ENCODE data around the gene EIF3C.
"Not testable (repeated sequence)": the region's sequence is repeated elsewhere in the genome, so short reads cannot be mapped to it uniquely, and the experiment has no call there.

The EIF3C gene, protein sequence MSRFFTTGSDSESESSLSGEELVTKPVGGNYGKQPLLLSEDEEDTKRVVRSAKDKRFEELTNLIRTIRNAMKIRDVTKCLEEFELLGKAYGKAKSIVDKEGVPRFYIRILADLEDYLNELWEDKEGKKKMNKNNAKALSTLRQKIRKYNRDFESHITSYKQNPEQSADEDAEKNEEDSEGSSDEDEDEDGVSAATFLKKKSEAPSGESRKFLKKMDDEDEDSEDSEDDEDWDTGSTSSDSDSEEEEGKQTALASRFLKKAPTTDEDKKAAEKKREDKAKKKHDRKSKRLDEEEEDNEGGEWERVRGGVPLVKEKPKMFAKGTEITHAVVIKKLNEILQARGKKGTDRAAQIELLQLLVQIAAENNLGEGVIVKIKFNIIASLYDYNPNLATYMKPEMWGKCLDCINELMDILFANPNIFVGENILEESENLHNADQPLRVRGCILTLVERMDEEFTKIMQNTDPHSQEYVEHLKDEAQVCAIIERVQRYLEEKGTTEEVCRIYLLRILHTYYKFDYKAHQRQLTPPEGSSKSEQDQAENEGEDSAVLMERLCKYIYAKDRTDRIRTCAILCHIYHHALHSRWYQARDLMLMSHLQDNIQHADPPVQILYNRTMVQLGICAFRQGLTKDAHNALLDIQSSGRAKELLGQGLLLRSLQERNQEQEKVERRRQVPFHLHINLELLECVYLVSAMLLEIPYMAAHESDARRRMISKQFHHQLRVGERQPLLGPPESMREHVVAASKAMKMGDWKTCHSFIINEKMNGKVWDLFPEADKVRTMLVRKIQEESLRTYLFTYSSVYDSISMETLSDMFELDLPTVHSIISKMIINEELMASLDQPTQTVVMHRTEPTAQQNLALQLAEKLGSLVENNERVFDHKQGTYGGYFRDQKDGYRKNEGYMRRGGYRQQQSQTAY

DNA sequence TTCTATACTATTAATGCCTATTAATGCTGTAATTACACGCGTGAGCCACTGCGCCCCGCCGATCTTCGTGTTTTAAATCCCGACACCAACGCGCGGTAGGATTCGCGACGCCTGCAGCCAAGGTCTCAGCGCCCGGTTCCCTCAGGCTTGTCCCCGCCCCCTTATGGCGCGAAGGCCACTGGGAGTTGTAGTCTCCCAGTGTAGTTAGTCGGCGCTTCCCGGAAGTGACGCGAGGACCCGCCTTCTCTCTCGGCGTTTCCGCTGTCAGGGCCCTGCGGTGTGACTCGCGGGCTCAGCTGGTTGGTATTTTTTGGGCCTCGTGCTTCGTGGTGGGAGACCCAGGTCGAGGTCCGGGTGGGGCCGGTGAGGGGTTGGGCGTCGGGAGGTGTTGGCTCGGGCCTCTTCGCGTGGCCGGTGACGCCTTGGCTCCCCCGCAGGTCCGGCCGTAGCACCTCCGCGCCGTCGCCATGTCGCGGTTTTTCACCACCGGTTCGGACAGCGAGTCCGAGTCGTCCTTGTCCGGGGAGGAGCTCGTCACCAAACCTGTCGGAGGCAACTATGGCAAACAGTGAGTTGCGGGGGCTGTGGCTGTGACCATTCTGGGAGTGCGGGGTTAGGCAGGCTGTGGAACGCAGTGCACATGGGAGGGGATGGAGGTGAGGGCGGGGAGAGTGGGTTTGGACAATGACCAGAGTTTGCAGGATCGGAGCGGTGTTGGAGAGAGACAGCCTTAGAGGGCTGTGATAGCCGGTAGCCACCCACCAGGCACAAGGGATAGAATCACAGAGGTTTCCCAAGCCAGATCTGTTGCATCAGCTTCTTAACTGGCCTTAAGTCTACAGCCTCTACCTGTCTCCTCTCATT, at the start of gene EIF3C:
Gene EIF3C (plus strand): TSS at position 245 of the 864 bp plus-strand sequence. CDS start 223 bp downstream, at position 468.
- not testable (repeated sequence) for DNase-seq (ENCODE audit: low read depth, low spot score); H3K36me3 ChIP-seq (ENCODE audit: insufficient read depth, insufficient read length, low read length); H3K27me3 ChIP-seq (ENCODE audit: insufficient read depth, insufficient read length); H3K9me3 ChIP-seq (ENCODE audit: insufficient read depth, low read length); H3K4me1 ChIP-seq (ENCODE audit: insufficient read depth, insufficient read length)
- H3K4me3 ChIP-seq (ENCODE audit: insufficient read length, low read depth) = peak within 1 kb of the TSS; percentile 15
- peak within 1 kb of the TSS; percentile 50 for H3K9ac ChIP-seq (ENCODE audit: insufficient read length, low read depth)

- not testable (repeated sequence) for H3K27me3 ChIP-seq (ENCODE audit: insufficient read depth, insufficient read length); H3K9ac ChIP-seq (ENCODE audit: insufficient read length, low read depth); H3K36me3 ChIP-seq (ENCODE audit: insufficient read depth, insufficient read length, low read length); H3K4me3 ChIP-seq (ENCODE audit: insufficient read length, low read depth); H3K4me1 ChIP-seq (ENCODE audit: insufficient read depth, insufficient read length); H3K9me3 ChIP-seq (ENCODE audit: insufficient read depth, low read length); DNase-seq (ENCODE audit: low read depth, low spot score)
Measured at GRCh38 chr16:28666264-28666663, 45.0 kb upstream of the EIF3C start.

DNA sequence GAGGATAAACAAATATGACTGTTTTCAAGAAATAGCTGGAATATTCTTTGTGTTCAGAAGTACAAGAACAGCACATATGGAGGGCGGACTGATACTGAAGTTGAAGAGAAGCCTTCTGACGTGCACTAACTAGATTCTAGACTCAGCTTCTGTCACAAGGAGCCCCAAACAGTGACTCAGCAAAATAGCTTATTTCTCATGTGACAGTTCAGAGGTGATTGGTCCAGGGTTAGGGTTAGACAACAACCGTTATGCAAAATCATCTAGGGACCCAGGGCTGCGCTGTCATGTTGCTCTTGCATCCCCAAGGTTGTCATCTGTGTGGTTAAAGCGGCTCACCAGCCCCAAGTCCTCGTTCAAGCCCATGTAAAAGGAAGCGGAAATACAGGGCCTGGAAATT, 43.8 kb upstream of the EIF3C start:
- H3K9ac ChIP-seq (ENCODE audit: insufficient read length, low read depth); H3K4me3 ChIP-seq (ENCODE audit: insufficient read length, low read depth); H3K27me3 ChIP-seq (ENCODE audit: insufficient read depth, insufficient read length); H3K9me3 ChIP-seq (ENCODE audit: insufficient read depth, low read length); DNase-seq (ENCODE audit: low read depth, low spot score); H3K4me1 ChIP-seq (ENCODE audit: insufficient read depth, insufficient read length); H3K36me3 ChIP-seq (ENCODE audit: insufficient read depth, insufficient read length, low read length): not testable (repeated sequence)

DNA sequence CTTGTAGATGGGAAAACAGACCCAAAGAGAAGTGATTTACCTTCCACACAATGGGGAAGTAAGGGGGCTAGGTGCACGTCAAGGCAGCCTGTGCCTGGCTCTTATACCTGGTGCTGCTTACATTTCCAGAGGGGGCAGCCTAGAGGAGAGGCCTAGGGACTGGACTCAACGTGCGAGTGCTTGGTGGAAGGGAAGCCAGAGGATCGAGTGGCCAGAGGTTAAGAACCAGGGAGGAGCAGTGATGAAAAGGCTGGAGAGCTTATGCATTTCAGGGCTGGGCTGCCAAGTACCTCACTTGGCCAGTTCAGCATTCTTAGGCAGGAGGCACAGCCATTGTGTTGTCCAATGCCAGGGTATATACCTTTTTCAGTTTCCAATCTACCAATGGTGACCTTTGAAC, 43.1 kb upstream of the EIF3C start:
- not testable (repeated sequence) for H3K36me3 ChIP-seq (ENCODE audit: insufficient read depth, insufficient read length, low read length); H3K27me3 ChIP-seq (ENCODE audit: insufficient read depth, insufficient read length); DNase-seq (ENCODE audit: low read depth, low spot score); H3K4me3 ChIP-seq (ENCODE audit: insufficient read length, low read depth); H3K9me3 ChIP-seq (ENCODE audit: insufficient read depth, low read length); H3K4me1 ChIP-seq (ENCODE audit: insufficient read depth, insufficient read length); H3K9ac ChIP-seq (ENCODE audit: insufficient read length, low read depth)

DNA sequence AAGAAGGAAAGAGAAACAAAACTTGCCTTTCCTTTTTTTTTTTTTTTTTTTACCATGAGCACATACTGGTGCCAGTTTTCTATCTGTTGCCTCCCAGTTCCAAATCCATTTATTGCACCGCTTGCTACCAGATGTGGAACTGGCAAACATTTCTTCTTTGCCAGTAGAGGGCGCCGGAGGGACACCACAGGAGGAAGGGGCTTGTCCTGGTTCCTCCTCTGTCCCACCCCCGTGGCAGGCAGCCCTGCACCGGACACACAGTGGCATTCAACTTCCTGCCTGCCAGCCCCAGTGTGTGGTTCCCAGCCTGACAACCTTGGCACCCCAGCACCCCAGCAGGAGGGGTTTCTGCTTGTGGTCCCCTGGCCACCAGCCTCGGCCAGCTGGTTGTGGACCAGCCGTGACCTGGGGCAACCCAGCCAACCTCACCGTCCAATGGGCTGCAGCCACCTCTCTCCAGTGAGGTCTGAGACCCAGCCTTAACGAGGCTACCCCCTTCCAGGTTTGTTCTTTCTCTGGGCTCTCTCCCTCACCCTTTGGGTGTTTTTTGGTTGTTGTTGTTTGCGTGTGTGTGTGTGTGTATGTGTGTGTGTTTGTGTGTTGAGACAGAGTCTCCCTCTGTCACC, 22.8 kb upstream of the EIF3C start:
- not testable (repeated sequence) for H3K9ac ChIP-seq (ENCODE audit: insufficient read length, low read depth); H3K36me3 ChIP-seq (ENCODE audit: insufficient read depth, insufficient read length, low read length); H3K4me3 ChIP-seq (ENCODE audit: insufficient read length, low read depth); H3K9me3 ChIP-seq (ENCODE audit: insufficient read depth, low read length); H3K27me3 ChIP-seq (ENCODE audit: insufficient read depth, insufficient read length); H3K4me1 ChIP-seq (ENCODE audit: insufficient read depth, insufficient read length); DNase-seq (ENCODE audit: low read depth, low spot score)

GRCh38 chr16:28689425-28689824, 21.8 kb upstream of the EIF3C start:
- H3K9me3 ChIP-seq (ENCODE audit: insufficient read depth, low read length); H3K9ac ChIP-seq (ENCODE audit: insufficient read length, low read depth); DNase-seq (ENCODE audit: low read depth, low spot score); H3K27me3 ChIP-seq (ENCODE audit: insufficient read depth, insufficient read length); H3K36me3 ChIP-seq (ENCODE audit: insufficient read depth, insufficient read length, low read length); H3K4me3 ChIP-seq (ENCODE audit: insufficient read length, low read depth); H3K4me1 ChIP-seq (ENCODE audit: insufficient read depth, insufficient read length): not testable (repeated sequence)

DNA sequence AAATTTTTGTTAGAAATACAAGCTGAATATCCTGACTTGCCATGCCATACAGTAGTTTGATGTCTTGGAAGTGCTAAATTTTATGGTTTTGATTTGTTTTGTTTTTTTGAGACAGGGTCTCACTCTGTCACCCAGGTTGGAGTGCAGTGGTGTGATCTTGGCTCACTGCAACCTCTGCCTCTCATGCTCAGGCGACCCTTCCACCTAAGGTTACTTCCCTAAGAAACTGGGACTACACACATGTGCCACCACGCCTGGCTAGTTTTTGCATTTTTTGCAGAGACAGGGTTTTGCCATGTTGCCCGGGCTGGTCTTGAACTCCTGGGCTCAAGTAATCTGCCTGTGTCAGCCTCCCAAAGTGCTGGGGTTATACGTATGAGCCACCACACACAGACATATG, 19.5 kb upstream of the EIF3C start:
- H3K9ac ChIP-seq (ENCODE audit: insufficient read length, low read depth); H3K9me3 ChIP-seq (ENCODE audit: insufficient read depth, low read length); DNase-seq (ENCODE audit: low read depth, low spot score); H3K4me3 ChIP-seq (ENCODE audit: insufficient read length, low read depth); H3K27me3 ChIP-seq (ENCODE audit: insufficient read depth, insufficient read length); H3K36me3 ChIP-seq (ENCODE audit: insufficient read depth, insufficient read length, low read length); H3K4me1 ChIP-seq (ENCODE audit: insufficient read depth, insufficient read length): not testable (repeated sequence)

DNA sequence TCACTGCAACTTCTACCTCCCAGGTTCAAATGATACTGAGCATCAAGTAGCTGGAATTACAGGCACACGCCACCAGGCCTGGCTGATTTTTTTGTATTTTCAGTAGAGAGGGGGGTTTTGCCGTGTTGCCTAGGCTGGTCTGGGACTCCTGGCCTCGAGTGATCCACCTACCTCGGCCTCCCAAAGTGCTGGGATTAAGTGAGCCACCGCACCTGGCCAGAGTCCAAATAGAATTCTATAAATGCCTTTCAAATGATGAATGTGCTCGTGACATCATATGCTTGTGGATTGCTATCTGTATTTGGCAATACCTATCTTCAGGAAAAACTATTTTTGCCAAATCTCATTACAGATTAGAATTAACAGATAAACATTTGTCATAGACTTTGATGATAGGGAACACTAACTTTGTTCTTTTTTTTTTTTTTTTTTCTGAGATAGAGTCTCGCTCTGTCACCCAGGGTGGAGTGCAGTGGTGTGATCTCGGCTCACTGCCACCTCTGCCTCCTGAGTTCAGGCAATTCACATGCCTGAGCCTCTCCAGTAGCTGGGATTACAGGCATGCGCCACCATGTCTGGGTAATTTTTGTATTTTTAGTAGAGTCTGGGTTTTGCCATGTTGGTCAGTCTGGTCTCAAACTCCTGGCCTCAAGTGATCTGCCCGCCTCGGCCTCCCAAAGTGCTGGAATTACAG, 17.9 kb upstream of the EIF3C start:
- DNase-seq (ENCODE audit: low read depth, low spot score); H3K27me3 ChIP-seq (ENCODE audit: insufficient read depth, insufficient read length); H3K4me1 ChIP-seq (ENCODE audit: insufficient read depth, insufficient read length); H3K4me3 ChIP-seq (ENCODE audit: insufficient read length, low read depth); H3K9ac ChIP-seq (ENCODE audit: insufficient read length, low read depth); H3K36me3 ChIP-seq (ENCODE audit: insufficient read depth, insufficient read length, low read length); H3K9me3 ChIP-seq (ENCODE audit: insufficient read depth, low read length): not testable (repeated sequence)

GRCh38 chr16:28699792-28700191, 11.5 kb upstream of the EIF3C start:
- H3K36me3 ChIP-seq (ENCODE audit: insufficient read depth, insufficient read length, low read length); H3K27me3 ChIP-seq (ENCODE audit: insufficient read depth, insufficient read length); H3K4me1 ChIP-seq (ENCODE audit: insufficient read depth, insufficient read length); H3K4me3 ChIP-seq (ENCODE audit: insufficient read length, low read depth); DNase-seq (ENCODE audit: low read depth, low spot score); H3K9ac ChIP-seq (ENCODE audit: insufficient read length, low read depth); H3K9me3 ChIP-seq (ENCODE audit: insufficient read depth, low read length): not testable (repeated sequence)

GRCh38 chr16:28700349-28700748, 10.9 kb upstream of the EIF3C start:
- DNase-seq (ENCODE audit: low read depth, low spot score); H3K9me3 ChIP-seq (ENCODE audit: insufficient read depth, low read length); H3K9ac ChIP-seq (ENCODE audit: insufficient read length, low read depth); H3K27me3 ChIP-seq (ENCODE audit: insufficient read depth, insufficient read length); H3K4me1 ChIP-seq (ENCODE audit: insufficient read depth, insufficient read length); H3K36me3 ChIP-seq (ENCODE audit: insufficient read depth, insufficient read length, low read length); H3K4me3 ChIP-seq (ENCODE audit: insufficient read length, low read depth): not testable (repeated sequence)

DNA sequence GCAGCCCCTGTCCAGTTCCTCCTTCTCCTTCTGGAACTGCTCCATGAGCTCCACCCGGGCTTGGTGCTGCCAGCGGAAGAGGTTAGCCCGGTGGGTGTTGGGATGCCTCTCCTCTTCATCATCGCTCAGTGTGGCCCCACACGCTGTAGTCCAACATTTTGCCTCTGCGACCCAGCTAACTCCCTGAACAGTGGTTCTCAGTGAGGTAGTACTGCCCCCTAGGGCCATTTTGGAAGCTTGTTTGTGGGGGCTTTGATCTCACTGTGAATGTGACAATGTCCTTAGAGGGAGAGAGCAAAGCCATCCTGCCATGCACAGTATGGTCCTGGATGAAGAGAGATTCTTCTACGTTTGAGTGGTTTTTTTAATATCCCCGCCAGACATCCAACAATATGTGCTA, 9.9 kb upstream of the EIF3C start:
- not testable (repeated sequence) for H3K27me3 ChIP-seq (ENCODE audit: insufficient read depth, insufficient read length)

More for the DNA sequence above, 9.9 kb upstream of the EIF3C start:
- H3K9me3 ChIP-seq (ENCODE audit: insufficient read depth, low read length); H3K36me3 ChIP-seq (ENCODE audit: insufficient read depth, insufficient read length, low read length); H3K4me1 ChIP-seq (ENCODE audit: insufficient read depth, insufficient read length); DNase-seq (ENCODE audit: low read depth, low spot score); H3K4me3 ChIP-seq (ENCODE audit: insufficient read length, low read depth); H3K9ac ChIP-seq (ENCODE audit: insufficient read length, low read depth): not testable (repeated sequence)

Data from NT2/D1 (cell line).